NB4 (cell line): Measurements from ENCODE around the gene FOXS1.

Experiments
- CTCF ChIP-seq: IDR thresholded peaks from one replicate; pipeline ENCODE4 v1.5.1; 2012; ENCODE audit warnings: low read depth, low read length
- MAX ChIP-seq: IDR thresholded peaks from 2 replicates; pipeline ENCODE4 v1.6.1; 2011; ENCODE audit warnings: low read depth, low read length

GRCh38 chr20:31801508-31801907 is 43.9 kb downstream of the FOXS1 start:
- TF ChIP-seq CTCF (no peak), MAX (no peak)
